Smooth muscle cell (in vitro differentiated cells): ENCODE data around the gene HACD1. TPM values are rescaled to one million over a fixed set of nuclear protein-coding genes. Genes with fewer than 3 reads are reported as not detected.
A peak's percentile ranks its signal among the peaks of the same experiment; 100 is the strongest.

Source experiments
- DNase-seq: peaks from one replicate; lab custom pipeline; 2025; ENCODE audit not compliant: unreplicated experiment; lab: John Stamatoyannopoulos, UW
- H2AFZ ChIP-seq: fragments of 200-600 bp; sonication (generic); 2 replicates; pipeline ENCODE4 v1.6.0; 2016; ENCODE audit warnings: antibody characterized with exemption, low read depth, mild to moderate bottlenecking
- H3F3A ChIP-seq: fragments of 200-600 bp; sonication (generic); 2 replicates; pipeline ENCODE4 v1.6.0; 2017; ENCODE audit warnings: antibody characterized with exemption, low read depth
- H3K27ac ChIP-seq: fragments of 200-600 bp; sonication (generic); 2 replicates; pipeline ENCODE4 v1.5.1; 2016; ENCODE audit warnings: low read depth, mild to moderate bottlenecking
- H3K27me3 ChIP-seq: fragments of 200-600 bp; sonication (generic); 2 replicates; pipeline ENCODE4 v1.6.1; 2016; ENCODE audit warnings: low read depth, mild to moderate bottlenecking
- H3K36me3 ChIP-seq: fragments of 200-600 bp; sonication (generic); 2 replicates; pipeline ENCODE4 v1.5.1; 2016; ENCODE audit warnings: low read depth
- H3K4me1 ChIP-seq: fragments of 200-600 bp; sonication (generic); 2 replicates; pipeline ENCODE4 v1.5.1; 2016; ENCODE audit warnings: low read depth
- H3K4me2 ChIP-seq: fragments of 200-600 bp; sonication (generic); 2 replicates; pipeline ENCODE4 v1.6.0; 2016; ENCODE audit warnings: mild to moderate bottlenecking
- H3K4me3 ChIP-seq: fragments of 200-600 bp; sonication (generic); 2 replicates; pipeline ENCODE4 v1.5.1; 2016; ENCODE audit warnings: mild to moderate bottlenecking
- H3K79me2 ChIP-seq: fragments of 200-600 bp; sonication (generic); 2 replicates; pipeline ENCODE4 v1.6.0; 2016; ENCODE audit warnings: low read depth, mild to moderate bottlenecking
- H3K9ac ChIP-seq: fragments of 200-600 bp; sonication (generic); 2 replicates; pipeline ENCODE4 v1.6.0; 2016; ENCODE audit warnings: low read depth
- H3K9me3 ChIP-seq: fragments of 200-600 bp; sonication (generic); replicated peaks from 2 replicates; pipeline ENCODE4 v1.5.1; 2016; ENCODE audit warnings: low read depth
- H4K20me1 ChIP-seq: fragments of 200-600 bp; sonication (generic); 2 replicates; pipeline ENCODE4 v1.6.0; 2016; ENCODE audit warnings: low read depth
- WGBS: methylation state at CpG from one replicate; pipeline ENCODE4 v1.1.7; 2016; ENCODE audit warnings: low lambda C conversion rate; 5-methylcytosine and 5-hydroxymethylcytosine counted together
- polyA plus RNA-seq: library from polyadenylated mRNA; unstranded; fragments of >200 nt; fragmentation: Nextera tagmentation; extraction: Ambion mirVana; gene quantifications from 2 replicates; pipeline ENCODE4 v1.2.1, GENCODE V29; 2016
- total RNA-seq: library from RNA; depleted of rRNA; stranded (reverse); fragments of >200 nt; gene quantifications from 2 replicates; pipeline ENCODE4 v1.2.3, GENCODE V29; 2014
- TF ChIP-seq, protein P1 (sequence below): fragments of 200-600 bp; sonication (generic); IDR thresholded peaks from 2 replicates; pipeline ENCODE4 v1.5.1; 2017; ENCODE audit warnings: borderline replicate concordance, mild to moderate bottlenecking, antibody characterized with exemption; ENCODE audit not compliant: insufficient read depth, poor library complexity, severe bottlenecking

HACD1 gene
- total and polyA plus RNA-seq, 2 experiments from 2014 or later = 26.4 to 54.5 TPM

DNA sequence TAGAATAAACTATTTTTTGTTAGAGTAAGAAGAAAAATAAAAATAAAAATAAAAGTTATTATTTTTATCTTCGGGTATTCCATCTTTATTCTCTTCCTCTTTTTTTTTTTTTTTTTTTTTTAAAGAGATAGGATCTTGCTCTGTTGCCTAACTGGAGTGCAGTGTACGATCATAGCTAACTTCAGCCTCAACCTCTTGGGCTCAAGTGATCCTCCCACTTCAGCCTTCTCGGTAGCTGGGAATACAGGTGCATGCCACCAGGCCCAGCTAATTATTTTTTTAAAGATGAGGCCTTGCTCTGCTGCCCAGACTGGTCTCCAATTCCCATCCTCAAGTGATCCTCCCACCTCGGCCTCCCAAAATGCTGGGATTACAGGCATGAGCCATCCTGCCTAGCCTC, 42.2 kb upstream of the HACD1 start:
- no peaks in the 10 kb centered on the region for H3K36me3 ChIP-seq
- no peaks in the 10 kb centered on the region for H3K27me3 ChIP-seq
- TF ChIP-seq, protein P1, sequence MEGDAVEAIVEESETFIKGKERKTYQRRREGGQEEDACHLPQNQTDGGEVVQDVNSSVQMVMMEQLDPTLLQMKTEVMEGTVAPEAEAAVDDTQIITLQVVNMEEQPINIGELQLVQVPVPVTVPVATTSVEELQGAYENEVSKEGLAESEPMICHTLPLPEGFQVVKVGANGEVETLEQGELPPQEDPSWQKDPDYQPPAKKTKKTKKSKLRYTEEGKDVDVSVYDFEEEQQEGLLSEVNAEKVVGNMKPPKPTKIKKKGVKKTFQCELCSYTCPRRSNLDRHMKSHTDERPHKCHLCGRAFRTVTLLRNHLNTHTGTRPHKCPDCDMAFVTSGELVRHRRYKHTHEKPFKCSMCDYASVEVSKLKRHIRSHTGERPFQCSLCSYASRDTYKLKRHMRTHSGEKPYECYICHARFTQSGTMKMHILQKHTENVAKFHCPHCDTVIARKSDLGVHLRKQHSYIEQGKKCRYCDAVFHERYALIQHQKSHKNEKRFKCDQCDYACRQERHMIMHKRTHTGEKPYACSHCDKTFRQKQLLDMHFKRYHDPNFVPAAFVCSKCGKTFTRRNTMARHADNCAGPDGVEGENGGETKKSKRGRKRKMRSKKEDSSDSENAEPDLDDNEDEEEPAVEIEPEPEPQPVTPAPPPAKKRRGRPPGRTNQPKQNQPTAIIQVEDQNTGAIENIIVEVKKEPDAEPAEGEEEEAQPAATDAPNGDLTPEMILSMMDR = no peak
- H2AFZ ChIP-seq = no peak overlapping the region
- H3K79me2 ChIP-seq = peaks cover 97% of the 10 kb centered on the region
- H3K4me2 ChIP-seq = no peak overlapping the region
- WGBS = over 99% methylated on average over 4 of the region's 4 CpGs
- H4K20me1 ChIP-seq = peaks cover 46% of the 10 kb centered on the region
- H3K4me3 ChIP-seq = no peak overlapping the region
- no peak overlapping the region for H3K9ac ChIP-seq
- H3K27ac ChIP-seq = no peak overlapping the region
- no peak for DNase-seq
- no peaks in the 10 kb centered on the region for H3K9me3 ChIP-seq
- no peaks in the 10 kb centered on the region for H3K4me1 ChIP-seq
- no peaks in the 10 kb centered on the region for H3F3A ChIP-seq

DNA sequence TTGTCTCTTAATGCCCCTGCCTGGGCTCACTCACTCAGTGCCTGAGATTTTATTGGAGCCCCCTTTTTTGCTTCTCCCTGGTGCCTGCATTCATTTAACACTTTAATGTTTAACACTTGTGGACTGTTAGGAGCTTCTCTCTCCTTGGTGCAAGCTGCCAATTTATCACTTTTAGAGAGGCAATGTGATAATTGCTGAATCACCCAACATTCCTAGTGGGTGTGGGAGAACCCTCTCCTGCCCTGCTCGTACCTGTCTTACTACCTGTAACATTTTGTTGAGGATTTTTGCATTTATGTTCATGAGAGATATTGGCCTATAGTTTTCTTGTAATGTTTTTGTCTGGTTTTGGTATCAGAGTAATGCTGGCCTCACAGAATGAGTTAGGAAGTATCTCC, 39.9 kb upstream of the HACD1 start:
- H3K4me2 ChIP-seq = no peak overlapping the region
- H4K20me1 ChIP-seq = peaks cover 56% of the 10 kb centered on the region
- no peaks in the 10 kb centered on the region for H3K4me1 ChIP-seq
- no peaks in the 10 kb centered on the region for H3K9me3 ChIP-seq
- WGBS = 83% methylated on average over 1 of the region's 1 CpG
- peak overlapping the region; percentile 74 for H3K27ac ChIP-seq
- H3K4me3 ChIP-seq = no peak overlapping the region
- no peaks in the 10 kb centered on the region for H3K27me3 ChIP-seq
- peaks cover 98% of the 10 kb centered on the region for H3K79me2 ChIP-seq
- no peak for DNase-seq
- TF ChIP-seq, protein P1 = no peak
- peaks cover 3% of the 10 kb centered on the region for H3K36me3 ChIP-seq
- no peak overlapping the region for H2AFZ ChIP-seq
- H3F3A ChIP-seq = no peaks in the 10 kb centered on the region
- no peak overlapping the region for H3K9ac ChIP-seq

DNA sequence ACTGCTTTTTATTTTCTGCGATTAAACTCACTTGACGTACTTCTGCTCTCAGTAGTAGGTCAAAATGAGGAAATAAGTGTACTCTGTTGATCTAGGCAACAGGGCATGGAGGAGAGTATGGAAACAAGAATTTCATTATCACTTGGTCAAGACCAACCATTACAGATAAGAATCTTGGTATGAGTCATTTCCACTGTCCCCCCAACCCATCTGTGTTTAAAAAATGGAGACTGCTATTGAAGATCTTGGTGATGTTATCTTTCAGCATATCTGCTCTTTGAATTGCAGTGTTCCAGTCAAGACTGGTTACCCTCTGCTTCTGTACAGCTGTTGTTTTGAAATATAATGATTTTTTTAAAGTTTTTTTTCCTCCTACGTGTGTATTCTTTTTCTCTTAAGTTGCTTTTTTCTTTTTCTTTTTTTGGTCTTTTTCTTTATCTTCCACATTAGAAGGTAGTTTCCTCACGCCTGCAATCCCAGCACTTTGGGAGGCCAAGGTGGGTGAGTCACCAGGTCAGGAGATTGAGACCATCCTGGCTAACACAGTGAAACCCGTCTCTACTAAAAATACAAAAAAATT, 38.5 kb upstream of the HACD1 start:
- 54% methylated on average over 5 of the region's 5 CpGs for WGBS
- DNase-seq = no peak

More for the DNA sequence above, 38.5 kb upstream of the HACD1 start:
- Histone ChIP-seq H3K27ac (peak overlapping the region; percentile 74), H3K27me3 (no peaks in the 10 kb centered on the region), H3K9ac (no peak overlapping the region), H3K4me3 (no peak overlapping the region), H3K36me3 (peaks cover 3% of the 10 kb centered on the region), H3K4me1 (peaks cover 6% of the 10 kb centered on the region), H2AFZ (no peak overlapping the region), H3K9me3 (no peaks in the 10 kb centered on the region), H3F3A (no peaks in the 10 kb centered on the region), H4K20me1 (peaks cover 66% of the 10 kb centered on the region), H3K79me2 (peaks cover 96% of the 10 kb centered on the region), H3K4me2 (no peak overlapping the region)
- TF ChIP-seq, protein P1 = no peak
